Spleen (tissue), 11 donors: Measurements from ENCODE around the gene CABLES2. TPM values are rescaled to one million over a fixed set of nuclear protein-coding genes. Genes with fewer than 3 reads are reported as not detected.
A peak's percentile ranks its signal among the peaks of the same experiment; 100 is the strongest.

Experiments used
- DNase-seq: peaks from one replicate; pipeline ENCODE4 v3.0.0-alpha.2; 2020
- H3K27ac ChIP-seq, 8 donors: fragments of 200-600 bp; sonication (generic) in 7 of 8; 1 replicate in 4 of 8; 2 replicates in 4 of 8; pipeline versions ENCODE4 v1.5.0 to v1.8.0; 2016 to 2021; ENCODE audit warnings: inconsistent platforms in 4 of 8, mild to moderate bottlenecking in 4 of 8, moderate library complexity in 1 of 8
- H3K27me3 ChIP-seq, 7 donors: fragments of 200-600 bp; sonication (generic) in 6 of 7; replicated peaks in 1 of 7; 1 replicate in 4 of 7; 2 replicates in 3 of 7; pipeline versions ENCODE4 v1.5.0 to v1.8.0; 2016 to 2021; ENCODE audit warnings: inconsistent platforms in 3 of 7, mild to moderate bottlenecking in 1 of 7
- H3K36me3 ChIP-seq, 6 donors: fragments of 200-600 bp; sonication (generic) in 5 of 6; 1 replicate in 4 of 6; 2 replicates in 2 of 6; pipeline versions ENCODE4 v1.5.0 to v1.8.0; 2016 to 2021; ENCODE audit warnings: inconsistent platforms in 2 of 6
- H3K4me1 ChIP-seq, 6 donors: fragments of 200-600 bp; sonication (generic) in 5 of 6; 1 replicate in 3 of 6; 2 replicates in 3 of 6; pipeline versions ENCODE4 v1.5.0 to v1.8.0; 2016 to 2021; ENCODE audit warnings: inconsistent platforms in 3 of 6
- H3K4me3 ChIP-seq, 8 donors: fragments of 200-600 bp; sonication (generic) in 7 of 8; 1 replicate in 4 of 8; 2 replicates in 4 of 8; pipeline versions ENCODE4 v1.5.0 to v1.8.0; 2016 to 2021; ENCODE audit warnings: inconsistent platforms in 4 of 8, mild to moderate bottlenecking in 4 of 8, moderate library complexity in 2 of 8
- H3K9me3 ChIP-seq, 8 donors: fragments of 200-600 bp; sonication (generic) in 7 of 8; 1 replicate in 4 of 8; 2 replicates in 4 of 8; pipeline versions ENCODE4 v1.5.0 to v1.8.0; 2016 to 2021; ENCODE audit warnings: inconsistent platforms in 4 of 8
- CTCF ChIP-seq, 11 experiments: fragments of 200-600 bp in 7 of 11; fragments of 450-650 bp in 4 of 11; sonication (generic) in 4 of 11; IDR thresholded peaks in 8 of 11; conservative IDR thresholded peaks in 3 of 11; 1 replicate in 7 of 11; 2 replicates in 4 of 11; pipeline versions ENCODE4 v1.4.0 to v1.8.0; 2016 to 2021; ENCODE audit warnings: antibody characterized with exemption in 11 of 11, inconsistent platforms in 4 of 11, mild to moderate bottlenecking in 1 of 11
- POLR2A ChIP-seq, 3 donors: fragments of 450-650 bp; IDR thresholded peaks; one replicate each; pipeline ENCODE4 v1.5.1; 2017; ENCODE audit warnings: antibody characterized with exemption in 3 of 3, mild to moderate bottlenecking in 1 of 3
- POLR2AphosphoS5 ChIP-seq, 3 donors: sonication (generic); formaldehyde crosslinking; IDR thresholded peaks; one replicate each; pipeline ENCODE4 v1.5.1; 2017; ENCODE audit warnings: antibody characterized with exemption in 3 of 3
- WGBS, 5 donors: extraction: QIAGEN DNeasy Blood & Tissue Kit in 3 of 5; methylation state at CpG; one replicate each; pipeline versions ENCODE4 v1.1.5 to v1.1.7; 2013 to 2018; 5-methylcytosine and 5-hydroxymethylcytosine counted together
- intact Hi-C: fragments of 100-400 bp; cut with DNase I; formaldehyde crosslinking; loops from one replicate; pipeline ENCODE4 v1.15.0; 2023; ENCODE audit warnings: low total_unique reads
- polyA plus RNA-seq, 3 donors: library from polyadenylated mRNA; stranded (reverse); fragments of 200-250 nt; gene quantifications; one replicate each; pipeline ENCODE4 v1.2.1, GENCODE V29; 2013
- total RNA-seq, 7 donors: library from RNA; depleted of rRNA in 3 of 7; stranded (reverse); fragments of >200 nt in 3 of 7; fragmentation: NEBNext Ultra II Directional in 4 of 7; extraction: Animal tissue kit (Norgen Biotek cat#: 25700) in 4 of 7; gene quantifications; one replicate each; pipeline versions ENCODE4 v1.1.0 to v1.2.1, GENCODE V29; 2016 to 2021
- donor health status: healthy with polysubstance abuse.
- donor health status: DM: no; HTN: no; CAD: no; lungs with moderate emphysema.
- donor health status: DM: no; HTN: no; CAD: no.
- donor health status: Bipolar disorder and iron deficiency.
- donor health status: healthy.
- donor health status: DM: no; HTN: no; CAD: no.
- donor health status: DM: yes; HTN: yes; CAD: no.

CABLES2 gene
- total and polyA plus RNA-seq, 10 donors: 2.0 to 5.9 (median 4.0) TPM

- Histone ChIP-seq H3K36me3 (peaks cover 0 to 50% (median 10%) of the 10 kb centered on the region in 6 donors), H3K4me3 (no peak overlapping the region), H3K27me3 (peaks cover 0 to 6% (median 0%) of the 10 kb centered on the region in 7 donors), H3K4me1 (peaks cover 14 to 46% (median 27%) of the 10 kb centered on the region in 6 donors), H3K9me3 (peaks cover 0 to 9% (median 6%) of the 10 kb centered on the region in 8 donors), H3K27ac (peak overlapping the region in 1 of 8 donors; percentile 30)
- WGBS, 5 donors: 81 to 92% (median 84%) methylated on average over 34 to 43 of the region's 43 CpGs
- no peak for DNase-seq
- intact Hi-C loops: no loop called here
- no peak for TF ChIP-seq CTCF (IDR thresholded peaks at IDR 0.05 in 8 of 11, conservative IDR thresholded peaks at IDR 0.05 in 3 of 11)
- peak in 1 of 3 donors; percentile 14 for TF ChIP-seq POLR2AphosphoS5 (IDR thresholded peaks at IDR 0.05)
Measured at GRCh38 chr20:62352402-62353288, 54.4 kb downstream of the CABLES2 start.

GRCh38 chr20:62351469-62352401 lies 55.4 kb downstream of the CABLES2 start:
- intact Hi-C loops: no loop called here
- Histone ChIP-seq H3K4me1 (peaks cover 7 to 37% (median 18%) of the 10 kb centered on the region in 6 donors), H3K36me3 (peaks cover 0 to 59% (median 10%) of the 10 kb centered on the region in 6 donors), H3K4me3 (no peak overlapping the region), H3K27ac (no peak overlapping the region), H3K9me3 (peaks cover 0 to 9% (median 6%) of the 10 kb centered on the region in 8 donors), H3K27me3 (peaks cover 0 to 4% (median 0%) of the 10 kb centered on the region in 7 donors)
- WGBS, 5 donors: 87 to 94% (median 91%) methylated on average over 41 to 60 of the region's 60 CpGs
- no peak for DNase-seq
- TF ChIP-seq CTCF (IDR thresholded peaks at IDR 0.05 in 8 of 11, conservative IDR thresholded peaks at IDR 0.05 in 3 of 11) (no peak), POLR2AphosphoS5 (IDR thresholded peaks at IDR 0.05) (peak in 1 of 3 donors; percentile 37), POLR2A (IDR thresholded peaks at IDR 0.05) (no peak)

GRCh38 chr20:62350629-62351422 lies 56.3 kb downstream of the CABLES2 start:
- TF ChIP-seq POLR2AphosphoS5 (IDR thresholded peaks at IDR 0.05): no peak
- 87 to 93% (median 89%) methylated on average over 9 to 23 of the region's 23 CpGs for WGBS, 5 donors
- H3K27ac ChIP-seq: no peak overlapping the region
- no peak for DNase-seq
- H3K4me1 ChIP-seq: peaks cover 5 to 27% (median 11%) of the 10 kb centered on the region in 6 donors
- peaks cover 0 to 9% (median 6%) of the 10 kb centered on the region in 8 donors for H3K9me3 ChIP-seq
- intact Hi-C loops: no loop called here
- H3K36me3 ChIP-seq: peaks cover 0 to 68% (median 13%) of the 10 kb centered on the region in 6 donors
- H3K4me3 ChIP-seq: no peak overlapping the region
- no peaks in the 10 kb centered on the region for H3K27me3 ChIP-seq

GRCh38 chr20:62350098-62350628 lies 56.9 kb downstream of the CABLES2 start:
- intact Hi-C loops: no loop called here
- H3K36me3 ChIP-seq: peaks cover 0 to 75% (median 13%) of the 10 kb centered on the region in 6 donors

More at GRCh38 chr20:62350098-62350628, 56.9 kb downstream of the CABLES2 start:
- WGBS, 5 donors: 88 to 98% (median 91%) methylated on average over 6 to 16 of the region's 16 CpGs
- TF ChIP-seq CTCF (IDR thresholded peaks at IDR 0.05 in 8 of 11, conservative IDR thresholded peaks at IDR 0.05 in 3 of 11) (no peak), POLR2AphosphoS5 (IDR thresholded peaks at IDR 0.05) (no peak), POLR2A (IDR thresholded peaks at IDR 0.05) (no peak)
- no peak for DNase-seq
- Histone ChIP-seq H3K27ac (no peak overlapping the region), H3K4me3 (no peak overlapping the region), H3K27me3 (no peaks in the 10 kb centered on the region), H3K4me1 (peaks cover 0 to 21% (median 5%) of the 10 kb centered on the region in 6 donors), H3K9me3 (peaks cover 0 to 9% (median 6%) of the 10 kb centered on the region in 8 donors)
